Activated CD4-positive, alpha-beta memory T cell treated with anti-CD3 and anti-CD28 coated beads for 36 hours (primary cell): ENCODE results near the gene MLEC. TPM values are rescaled to one million over a fixed set of nuclear protein-coding genes. Genes with fewer than 3 reads are reported as not detected.
"Not testable (repeated sequence)": the region's sequence is repeated elsewhere in the genome, so short reads cannot be mapped to it uniquely, and the experiment has no call there.

ENCODE experiments used
- CTCF ChIA-PET: fragments of 350-600 bp; sonication (Branson Sonifier 250); formaldehyde crosslinking; loops from one replicate; lab custom pipeline; 2021; ENCODE audit warnings: antibody characterized with exemption, inconsistent platforms; lab: Charles Lee
- POLR2A ChIA-PET: fragments of 350-600 bp; sonication (Branson Sonifier 250); formaldehyde crosslinking; loops from one replicate; lab custom pipeline; 2021; ENCODE audit warnings: antibody characterized with exemption; lab: Charles Lee
- DNase-seq: peaks from one replicate; pipeline ENCODE4 v3.0.0-alpha.2; 2020
- H3K27ac Mint-ChIP-seq: one replicate; pipeline ENCODE4 v1.8.0; 2021; ENCODE audit warnings: mixed read lengths
- H3K27me3 Mint-ChIP-seq: one replicate; pipeline ENCODE4 v1.8.0; 2021; ENCODE audit warnings: mixed read lengths
- H3K36me3 Mint-ChIP-seq: one replicate; pipeline ENCODE4 v1.8.0; 2021; ENCODE audit warnings: mixed read lengths
- H3K4me1 Mint-ChIP-seq: one replicate; pipeline ENCODE4 v1.8.0; 2021; ENCODE audit warnings: low read depth, mixed read lengths
- H3K4me3 Mint-ChIP-seq: one replicate; pipeline ENCODE4 v1.8.0; 2021; ENCODE audit warnings: mild to moderate bottlenecking, mixed read lengths
- H3K9me3 Mint-ChIP-seq: one replicate; pipeline ENCODE4 v1.8.0; 2021; ENCODE audit warnings: mixed read lengths
- intact Hi-C: fragments of 100-400 bp; cut with micrococcal nuclease; formaldehyde crosslinking; loops from one replicate; pipeline ENCODE4 v1.15.1; 2023
- total RNA-seq, 2 experiments: library from RNA; stranded (reverse); gene quantifications; one replicate each; pipeline ENCODE4 v1.2.3, GENCODE V29; 2021

Gene MLEC
- total RNA-seq, 2 experiments from 2014 or later, result 92.9 to 93.7 TPM

DNA sequence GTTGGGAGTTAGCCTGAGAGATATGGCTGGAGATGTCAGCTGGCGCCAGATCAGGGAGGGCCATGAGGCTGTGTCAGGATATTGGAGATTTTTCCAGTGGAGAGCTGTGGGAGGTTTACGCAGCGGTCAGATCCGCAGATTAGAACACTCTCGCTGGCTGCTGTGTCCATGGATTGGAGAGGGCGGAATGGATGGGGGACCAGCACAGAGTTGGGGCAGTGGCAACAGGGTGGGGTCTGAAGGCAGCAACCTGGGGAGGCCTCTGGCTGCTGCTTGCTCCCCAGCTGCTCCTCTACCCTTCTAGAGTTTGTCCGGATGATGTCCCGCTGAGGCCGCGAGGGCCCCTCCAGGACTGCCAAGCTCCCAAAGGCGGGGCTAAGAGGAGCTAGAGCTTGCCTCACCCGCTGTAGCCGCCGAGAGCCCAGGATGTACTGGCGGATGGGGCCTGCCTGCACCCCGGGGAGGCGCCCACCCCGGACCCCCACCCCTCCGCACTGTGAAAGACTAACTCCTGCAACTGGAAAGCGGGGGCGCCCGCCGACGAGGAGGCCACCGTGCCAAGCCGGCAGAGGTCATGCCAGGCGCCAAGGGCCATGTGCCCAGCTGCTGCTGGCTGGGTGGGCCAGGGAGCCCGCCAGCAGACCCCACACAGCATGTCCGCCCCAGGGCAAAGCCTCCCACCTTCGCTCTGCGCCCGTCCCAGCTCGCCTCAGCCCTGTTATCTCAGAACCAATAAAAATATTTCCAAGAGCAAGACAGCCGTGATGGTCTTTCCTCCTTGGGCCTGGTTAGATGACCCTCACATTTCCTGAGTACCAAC is 20.2 kb upstream of the MLEC start:
- CTCF ChIA-PET, result no interaction called here
- Mint-ChIP-seq H3K27ac (no peak overlapping the region), H3K4me1 (no peaks in the 10 kb centered on the region), H3K27me3 (no peaks in the 10 kb centered on the region), H3K9me3 (no peaks in the 10 kb centered on the region), H3K36me3 (no peaks in the 10 kb centered on the region), H3K4me3 (no peak overlapping the region)
- intact Hi-C loops, result no loop called here
- DNase-seq, result no peak
- POLR2A ChIA-PET, result no interaction called here

DNA sequence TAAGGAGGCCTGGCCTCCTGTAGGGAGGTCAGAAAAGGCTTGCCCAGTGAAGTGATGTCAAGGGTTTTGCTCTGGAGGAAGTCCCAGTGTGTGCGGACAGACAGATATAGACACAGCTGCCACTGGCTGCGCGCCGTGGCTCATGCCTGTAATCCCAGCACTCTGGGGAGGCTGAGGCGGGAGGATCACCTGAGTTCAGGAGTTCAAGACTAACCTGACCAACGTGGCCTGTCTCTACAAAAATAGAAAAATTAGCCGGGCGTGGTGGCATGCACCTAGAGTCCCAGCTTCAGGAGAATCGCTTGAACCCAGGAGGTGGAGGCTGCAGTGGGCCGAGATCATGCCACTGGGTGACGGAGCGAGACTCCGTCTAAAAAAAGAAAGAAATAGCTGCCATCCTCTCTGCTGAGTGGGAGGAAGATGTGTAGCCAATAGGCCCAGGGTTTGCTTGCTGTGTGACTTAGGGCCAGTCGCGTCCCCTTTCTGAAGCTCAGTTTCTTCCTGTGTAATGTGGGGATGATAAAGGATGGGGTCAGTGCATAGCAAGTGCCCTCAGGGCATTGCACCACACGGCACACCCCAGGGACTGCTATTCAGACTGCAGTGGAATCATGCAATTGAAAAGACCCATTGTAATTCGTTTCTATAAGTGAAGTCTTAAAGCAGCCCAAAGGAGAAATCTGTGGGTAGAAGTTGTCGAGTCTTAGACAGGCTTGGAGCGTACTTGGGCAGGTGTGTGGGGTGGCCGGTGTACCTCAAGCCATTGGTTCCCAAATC is 18.7 kb upstream of the MLEC start:
- Mint-ChIP-seq H3K27me3 (no peaks in the 10 kb centered on the region), H3K36me3 (no peaks in the 10 kb centered on the region), H3K27ac (no peak overlapping the region), H3K4me3 (no peak overlapping the region), H3K4me1 (no peaks in the 10 kb centered on the region), H3K9me3 (no peaks in the 10 kb centered on the region)
- ChIA-PET POLR2A (no interaction called here), CTCF (no interaction called here)
- intact Hi-C loops, result no loop called here
- DNase-seq, result no peak

DNA sequence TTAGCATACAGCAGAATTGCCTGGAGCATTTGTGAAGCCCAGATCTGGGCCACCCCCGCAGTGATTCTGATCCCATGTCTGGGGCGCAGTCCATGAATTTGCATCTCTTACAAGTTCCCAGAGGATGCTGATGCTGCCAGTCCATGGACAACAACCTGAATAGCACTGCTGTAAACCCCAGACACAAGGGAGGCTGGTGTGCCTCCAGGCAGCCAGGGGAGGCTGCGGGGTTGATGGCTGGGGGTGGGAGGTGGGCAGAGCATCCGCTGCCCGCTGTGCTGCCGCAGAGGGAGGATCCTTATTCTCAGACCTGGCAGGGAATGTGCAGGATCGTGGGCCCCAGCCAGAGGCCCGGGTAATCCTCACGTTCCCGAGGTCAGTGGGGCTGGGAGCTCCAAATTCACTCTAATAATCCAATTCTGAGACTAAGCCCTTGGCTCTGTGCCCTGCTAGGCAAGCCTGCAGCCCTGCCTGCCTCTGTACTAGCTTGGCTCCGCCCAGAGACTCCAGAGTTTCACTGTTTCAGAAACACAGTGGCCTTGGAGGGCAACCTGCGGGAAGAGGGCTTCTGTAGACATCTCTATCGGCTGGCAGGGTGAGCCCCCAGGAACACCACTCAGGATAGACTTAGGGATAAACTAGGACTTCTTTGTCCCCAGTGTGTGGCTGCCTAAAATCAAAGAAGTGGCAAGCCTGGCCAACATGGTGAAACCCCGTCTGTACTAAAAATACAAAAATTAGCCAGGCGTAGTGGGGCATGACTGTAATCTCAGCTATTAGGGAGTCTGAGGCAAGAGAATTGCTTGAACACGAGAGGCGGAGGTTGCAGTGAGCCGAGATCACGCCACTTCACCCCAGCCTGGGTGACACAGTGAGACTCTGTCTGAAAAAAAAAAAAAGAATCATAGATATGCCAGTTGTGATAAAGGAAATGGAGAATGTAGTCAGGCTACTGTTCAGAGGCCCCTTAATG is 17.8 kb upstream of the MLEC start:
- H3K36me3 Mint-ChIP-seq, result no peaks in the 10 kb centered on the region
- no peaks in the 10 kb centered on the region for H3K4me1 Mint-ChIP-seq
- CTCF ChIA-PET, result no interaction called here
- POLR2A ChIA-PET, result no interaction called here
- peaks cover under 1% of the 10 kb centered on the region for H3K27me3 Mint-ChIP-seq
- no peak for DNase-seq
- H3K9me3 Mint-ChIP-seq, result no peaks in the 10 kb centered on the region
- intact Hi-C loops, result no loop called here
- no peak overlapping the region for H3K4me3 Mint-ChIP-seq
- no peak overlapping the region for H3K27ac Mint-ChIP-seq

DNA sequence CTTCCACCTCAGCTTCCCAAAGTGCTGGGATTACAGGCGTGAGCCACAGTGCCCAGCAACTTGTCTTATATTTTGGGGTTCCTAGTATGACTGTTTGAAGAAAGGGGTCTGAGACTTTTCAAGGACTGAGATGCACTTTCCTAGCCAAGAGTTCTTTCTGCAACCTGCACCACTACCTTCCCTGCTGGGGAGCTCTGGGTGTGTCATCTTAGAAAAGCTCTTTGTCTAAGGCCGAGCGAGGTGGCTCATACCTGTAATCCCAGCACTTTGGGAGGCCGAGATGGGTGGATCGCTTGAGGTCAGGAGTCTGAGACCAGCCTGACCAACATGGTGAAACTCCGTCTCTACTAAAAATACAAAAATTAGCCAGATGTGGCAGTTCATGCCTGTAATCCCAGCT is 16.7 kb upstream of the MLEC start:
- H3K4me3 Mint-ChIP-seq, H3K27me3 Mint-ChIP-seq, DNase-seq, H3K4me1 Mint-ChIP-seq, H3K9me3 Mint-ChIP-seq, H3K27ac Mint-ChIP-seq, POLR2A ChIA-PET, intact Hi-C loops, H3K36me3 Mint-ChIP-seq: not testable (repeated sequence)
- CTCF ChIA-PET, result interaction anchor here (0.8 kb wide), 1 partner anchor 21 kb away, joined by 4 read pairs; no protein-coding TSS in a partner anchor

DNA sequence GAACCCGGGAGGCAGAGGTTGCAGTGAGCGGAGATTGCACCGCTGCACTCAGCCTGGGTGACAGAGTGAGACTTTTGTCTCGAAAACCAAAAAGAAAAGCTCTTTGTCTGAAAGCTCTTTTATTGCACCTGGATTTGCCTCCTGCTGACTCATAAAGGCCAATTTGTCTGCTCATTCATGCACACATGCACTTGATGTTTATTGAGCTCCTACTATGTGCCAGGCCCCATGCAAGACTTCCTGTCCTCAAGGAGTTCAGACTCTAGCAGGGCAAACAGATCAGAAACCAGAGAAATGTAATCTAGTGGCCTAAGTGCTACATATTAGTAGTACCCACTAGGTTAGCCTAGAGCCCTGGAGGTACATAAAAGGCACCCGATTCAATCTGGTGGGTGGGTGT is 16.3 kb upstream of the MLEC start:
- Mint-ChIP-seq H3K36me3 (no peaks in the 10 kb centered on the region), H3K27me3 (peaks cover 1% of the 10 kb centered on the region), H3K4me1 (no peaks in the 10 kb centered on the region), H3K9me3 (no peaks in the 10 kb centered on the region), H3K4me3 (no peak overlapping the region), H3K27ac (no peak overlapping the region)
- DNase-seq, result no peak
- CTCF ChIA-PET, result interaction anchor here (0.8 kb wide), 1 partner anchor 21 kb away, joined by 4 read pairs; no protein-coding TSS in a partner anchor
- intact Hi-C loops, result no loop called here
- POLR2A ChIA-PET, result no interaction called here

DNA sequence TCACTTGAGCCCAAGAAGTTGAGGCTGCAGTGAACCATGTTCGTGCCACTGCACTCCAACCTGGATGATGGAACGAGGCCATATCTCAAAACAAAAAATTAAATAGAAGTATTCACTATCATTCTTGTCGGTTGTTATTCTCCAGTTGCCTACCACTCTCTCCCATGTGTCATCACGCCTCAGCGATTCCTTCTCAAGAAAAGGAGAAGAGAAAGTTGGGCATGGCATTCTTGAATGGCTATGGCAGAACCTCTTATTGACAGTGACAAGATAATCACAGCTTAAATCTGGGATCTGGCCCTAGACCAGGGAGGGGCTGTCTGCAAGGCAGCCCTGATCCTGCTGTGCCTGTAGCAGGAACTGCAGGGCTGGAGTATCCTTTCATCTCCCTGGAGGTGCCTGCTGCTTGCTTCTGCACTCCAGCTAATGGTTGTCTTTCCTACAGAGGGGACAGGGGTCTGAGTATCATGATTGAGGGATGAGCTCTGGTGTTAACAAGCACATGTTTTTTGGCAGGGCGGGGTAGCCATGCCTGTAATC is 12.8 kb upstream of the MLEC start:
- Mint-ChIP-seq H3K9me3 (no peaks in the 10 kb centered on the region), H3K4me3 (no peak overlapping the region), H3K36me3 (no peaks in the 10 kb centered on the region), H3K27me3 (peaks cover 1% of the 10 kb centered on the region), H3K27ac (no peak overlapping the region), H3K4me1 (peaks cover 14% of the 10 kb centered on the region)
- intact Hi-C loops, result no loop called here
- DNase-seq, result no peak
- POLR2A ChIA-PET, result no interaction called here
- CTCF ChIA-PET, result interaction anchor here (6.4 kb wide), 1 partner anchor 26 kb away, joined by 47 read pairs; no protein-coding TSS in a partner anchor

DNA sequence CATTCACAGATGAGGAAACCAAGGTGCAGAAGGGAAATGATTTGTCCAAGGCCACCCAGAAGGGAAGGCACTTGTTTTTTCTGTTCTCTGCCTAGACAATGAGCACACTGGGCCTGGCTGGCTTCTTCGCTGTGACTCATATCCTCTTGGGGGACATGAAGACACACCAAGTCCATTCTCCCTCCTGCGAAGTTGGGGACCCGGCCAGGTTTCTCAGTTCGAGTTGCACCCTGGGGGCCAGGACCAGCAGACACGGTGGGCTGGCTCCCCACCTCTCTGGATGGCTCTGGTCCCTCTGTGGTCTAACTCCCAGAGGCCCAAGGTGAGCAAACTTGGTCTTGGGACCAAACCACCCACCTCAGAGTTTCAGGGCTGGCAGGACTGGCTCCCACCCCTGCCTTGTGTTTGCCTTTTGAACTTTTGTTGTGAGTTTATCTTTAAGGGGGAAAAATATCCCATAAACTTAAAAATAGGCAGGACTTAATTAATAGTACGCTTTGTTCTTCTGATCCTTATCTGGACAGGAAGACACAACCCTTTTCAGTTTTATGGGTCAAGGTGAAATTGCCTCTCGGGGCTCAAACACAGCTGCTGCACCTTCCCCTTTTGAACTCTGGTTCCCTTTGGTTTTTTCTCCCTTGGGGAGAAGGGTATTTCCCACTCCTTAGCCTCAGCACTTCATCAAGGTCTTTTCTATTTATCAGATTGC is 9.0 kb upstream of the MLEC start:
- Mint-ChIP-seq H3K4me1 (peaks cover 14% of the 10 kb centered on the region), H3K36me3 (no peaks in the 10 kb centered on the region), H3K27me3 (peaks cover 1% of the 10 kb centered on the region), H3K4me3 (no peak overlapping the region), H3K9me3 (no peaks in the 10 kb centered on the region), H3K27ac (peak overlapping the region; percentile 60)
- peak; percentile 56 for DNase-seq
- CTCF ChIA-PET, result interaction anchor here (0.6 to 6.4 kb wide), 2 partner anchors 30 to 226 kb away, joined by 3 to 47 read pairs; partner anchors contain the start of gene SPPL3
- POLR2A ChIA-PET, result interaction anchor here (0.5 to 1.0 kb wide), 3 partner anchors 8 to 234 kb away, joined by 3 read pairs; no protein-coding TSS in a partner anchor
- intact Hi-C loops, result no loop called here

DNA sequence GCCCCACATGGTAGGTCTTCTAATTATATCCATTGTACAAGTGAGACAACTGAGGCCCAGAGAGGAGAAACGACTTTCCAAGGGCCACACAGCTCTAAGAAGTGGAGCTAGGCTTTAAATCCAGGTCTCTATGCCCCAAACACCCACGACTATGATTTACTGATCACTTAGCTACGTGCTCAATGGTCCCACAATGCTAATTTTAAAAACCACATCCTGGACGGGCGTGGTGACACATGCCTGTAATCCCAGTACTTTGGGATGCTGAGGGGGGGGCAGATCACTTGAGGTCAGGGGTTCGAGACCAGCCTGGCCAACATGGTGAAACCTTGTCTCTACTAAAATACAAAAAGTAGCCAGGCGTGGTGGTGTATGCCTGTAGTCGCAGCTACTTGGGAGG is 8.4 kb upstream of the MLEC start:
- Mint-ChIP-seq H3K4me1 (peaks cover 14% of the 10 kb centered on the region), H3K9me3 (no peaks in the 10 kb centered on the region), H3K4me3 (no peak overlapping the region), H3K27ac (no peak overlapping the region), H3K27me3 (peaks cover 1% of the 10 kb centered on the region), H3K36me3 (no peaks in the 10 kb centered on the region)
- POLR2A ChIA-PET, result interaction anchor here (1.0 kb wide), 1 partner anchor 10 kb away, joined by 3 read pairs; no protein-coding TSS in a partner anchor
- intact Hi-C loops, result no loop called here
- peak; percentile 50 for DNase-seq
- CTCF ChIA-PET, result interaction anchor here (6.4 kb wide), 1 partner anchor 30 kb away, joined by 47 read pairs; no protein-coding TSS in a partner anchor

DNA sequence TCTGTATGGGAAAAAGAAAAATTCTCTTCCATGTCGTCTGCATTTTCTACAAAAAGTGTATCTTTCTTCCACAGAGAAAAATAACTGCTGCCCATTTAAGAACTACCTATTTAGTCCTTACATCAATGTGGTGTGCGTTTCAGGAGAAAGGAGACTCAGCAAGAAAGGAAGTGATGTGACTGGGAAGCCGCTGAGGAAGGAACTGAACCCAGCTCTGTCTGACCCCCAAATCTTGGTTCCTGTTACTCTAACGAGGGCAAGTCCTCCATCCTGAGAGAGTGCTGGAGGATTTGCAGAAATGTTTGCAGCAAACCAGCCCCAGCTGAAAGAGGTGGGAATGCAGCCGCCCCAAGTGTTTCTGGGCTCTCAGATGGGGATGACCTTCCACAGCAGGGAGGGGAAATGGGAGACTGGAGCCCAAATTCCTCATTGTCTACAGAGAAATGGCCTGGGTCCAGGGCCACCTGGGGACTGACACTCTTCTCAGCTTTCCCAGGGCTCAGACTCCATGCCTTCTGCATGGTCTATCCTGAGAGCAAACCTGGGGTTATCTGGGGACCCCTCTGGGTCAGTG is 6.7 kb upstream of the MLEC start:
- H3K4me1 Mint-ChIP-seq, result peaks cover 21% of the 10 kb centered on the region
- H3K4me3 Mint-ChIP-seq, result no peak overlapping the region
- ChIA-PET CTCF (interaction anchor here (1.2 kb wide), 1 partner anchor 31 kb away, joined by 5 read pairs; no protein-coding TSS in a partner anchor), POLR2A (no interaction called here)
- intact Hi-C loops, result loop anchor here (10.0 kb wide), 2 partner anchors 385 to 535 kb away; partner anchors contain the start of genes P2RX4, RNU4-1 and RNU4-2
- DNase-seq, result no peak
- H3K27ac Mint-ChIP-seq, result no peak overlapping the region
- no peaks in the 10 kb centered on the region for H3K9me3 Mint-ChIP-seq
- no peaks in the 10 kb centered on the region for H3K27me3 Mint-ChIP-seq
- no peaks in the 10 kb centered on the region for H3K36me3 Mint-ChIP-seq

DNA sequence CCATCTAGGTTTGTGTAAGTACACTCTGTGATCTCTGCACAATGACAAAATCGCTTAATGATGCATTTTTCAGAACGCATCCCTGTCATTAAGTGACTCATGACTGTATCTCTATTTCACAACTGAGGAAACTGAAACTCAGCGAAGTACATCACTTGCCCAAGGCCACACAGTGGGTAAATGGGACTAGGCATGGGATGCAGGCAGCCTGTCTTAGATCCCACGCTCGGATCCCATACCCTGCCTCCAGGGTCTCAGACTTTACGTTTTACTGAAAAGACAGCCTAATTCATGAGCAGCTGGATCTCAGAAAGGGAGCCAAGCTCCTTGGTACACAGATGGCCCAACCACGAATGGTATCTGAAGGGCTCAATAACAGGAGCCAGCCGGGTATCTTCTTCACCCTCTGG is 2.4 kb upstream of the MLEC start:
- ChIA-PET POLR2A (interaction anchor here (0.6 kb wide), 1 partner anchor 351 kb away, joined by 5 read pairs; no protein-coding TSS in a partner anchor), CTCF (no interaction called here)
- intact Hi-C loops, result loop anchor here (1.0 to 10.0 kb wide), 3 partner anchors 352 to 530 kb away; partner anchors contain the start of genes P2RX4, RNU4-1 and RNU4-2
- Mint-ChIP-seq H3K4me3 (no peak overlapping the region), H3K36me3 (peaks cover 3% of the 10 kb centered on the region), H3K4me1 (peaks cover 30% of the 10 kb centered on the region), H3K9me3 (no peaks in the 10 kb centered on the region), H3K27ac (peak overlapping the region; percentile 51), H3K27me3 (no peaks in the 10 kb centered on the region)
- peak; percentile 48 for DNase-seq
